ENCODE measurements around the gene G0S2. TPM values are rescaled to one million over a fixed set of nuclear protein-coding genes. Genes with fewer than 3 reads are reported as not detected.
A peak's percentile ranks its signal among the peaks of the same experiment; 100 is the strongest.

G0S2 gene
- total and polyA plus RNA-seq, 10 of the 15 experiments (the other 5 are each of a cell fraction or from before 2014, with no cell fraction given) = 0.07 to 0.51 (median 0.23) TPM

- TF ChIP-seq SKIL (IDR thresholded peaks at IDR 0.05; ENCODE audit: low read depth, poor library complexity, severe bottlenecking) (no peak), ELK1 (IDR thresholded peaks at IDR 0.05; ENCODE audit: low read depth, low read length) (no peak), PBX3 (IDR thresholded peaks at IDR 0.05; ENCODE audit: insufficient replicate concordance, low read depth, low read length) (no peak), ZBTB40 (IDR thresholded peaks at IDR 0.05; ENCODE audit: borderline replicate concordance) (no peak), SMAD5 (IDR thresholded peaks at IDR 0.05; ENCODE audit: low read depth) (no peak), ATF7 (IDR thresholded peaks at IDR 0.05; ENCODE audit: low read depth) (peak; percentile 34; the same call in 1 of the 2 replicates), CTCF (IDR thresholded peaks at IDR 0.05 in 2 of 3, conservative IDR thresholded peaks at IDR 0.05 in 1 of 3; ENCODE audit: control insufficient read depth in 2 of 3, extremely low read depth in 1 of 3, insufficient read depth in 1 of 3, low read depth in 3 of 3, low read length in 3 of 3) (peak; percentile 80 to 92 (median 83)), TAF1 (IDR thresholded peaks at IDR 0.05; ENCODE audit: borderline replicate concordance, low read depth, low read length) (no peak), HDAC2 (IDR thresholded peaks at IDR 0.05) (no peak), CUX1 (IDR thresholded peaks at IDR 0.05; ENCODE audit: insufficient replicate concordance, low read depth, low read length) (no peak), MAX (IDR thresholded peaks at IDR 0.05; ENCODE audit: low read depth, low read length) (no peak)
Measured at GRCh38 chr1:209692745-209693504, 17.7 kb downstream of the G0S2 start (continued).

All from GM12878 (cell line).